Nephron (organoid): ENCODE measurements around the gene PRKCSH.
"Not testable (repeated sequence)": the region's sequence is repeated elsewhere in the genome, so short reads cannot be mapped to it uniquely, and the experiment has no call there.

Experiments
- H3K27ac Mint-ChIP-seq, 3 experiments: 2 replicates each; pipeline ENCODE4 v1.8.0; 2020; ENCODE audit warnings: mixed read lengths in 3 of 3, mild to moderate bottlenecking in 2 of 3, moderate library complexity in 1 of 3
- H3K27me3 Mint-ChIP-seq: 2 replicates; pipeline ENCODE4 v1.8.0; 2021; ENCODE audit warnings: low read depth, mild to moderate bottlenecking, moderate library complexity, mixed read lengths
- H3K36me3 Mint-ChIP-seq: 2 replicates; pipeline ENCODE4 v1.8.0; 2020; ENCODE audit warnings: low read depth, mixed read lengths
- H3K4me1 Mint-ChIP-seq: 2 replicates; pipeline ENCODE4 v1.8.0; 2020; ENCODE audit warnings: mixed read lengths
- H3K4me3 Mint-ChIP-seq, 3 experiments: 2 replicates each; pipeline ENCODE4 v1.8.0; 2020; ENCODE audit warnings: mild to moderate bottlenecking in 3 of 3, mixed read lengths in 3 of 3, moderate library complexity in 2 of 3
- H3K9me3 Mint-ChIP-seq: 2 replicates; pipeline ENCODE4 v1.8.0; 2020; ENCODE audit warnings: mixed read lengths
- CTCF ChIP-seq, 3 experiments: fragments of 200-600 bp; sonication (generic); IDR thresholded peaks; one replicate each; pipeline ENCODE4 v1.5.0; 2021; ENCODE audit warnings: antibody characterized with exemption in 3 of 3; ENCODE audit not compliant: unreplicated experiment in 3 of 3

The PRKCSH gene

GRCh38 chr19:11423164-11423790 is 12.2 kb upstream of the PRKCSH start:
- Mint-ChIP-seq H3K4me3 (no peak overlapping the region), H3K4me1 (peaks cover 6% of the 10 kb centered on the region), H3K9me3 (no peaks in the 10 kb centered on the region), H3K36me3 (no peaks in the 10 kb centered on the region), H3K27me3 (peaks cover 59% of the 10 kb centered on the region), H3K27ac (no peak overlapping the region)
- TF ChIP-seq CTCF (IDR thresholded peaks at IDR 0.05; ENCODE audit: unreplicated experiment in 3 of 3), result no peak

- Mint-ChIP-seq H3K27ac (no peak overlapping the region), H3K4me3 (peak overlapping the region in 1 of 3 experiments; percentile 7), H3K27me3 (peaks cover 54% of the 10 kb centered on the region), H3K4me1 (peaks cover 6% of the 10 kb centered on the region), H3K36me3 (no peaks in the 10 kb centered on the region), H3K9me3 (no peaks in the 10 kb centered on the region)
- no peak for TF ChIP-seq CTCF (IDR thresholded peaks at IDR 0.05; ENCODE audit: unreplicated experiment in 3 of 3)
Measured at GRCh38 chr19:11423791-11424181, 11.6 kb upstream of the PRKCSH start.

GRCh38 chr19:11425719-11426457 is 9.5 kb upstream of the PRKCSH start:
- Mint-ChIP-seq H3K4me3 (no peak overlapping the region), H3K4me1 (no peaks in the 10 kb centered on the region), H3K27me3 (peaks cover 33% of the 10 kb centered on the region), H3K9me3 (no peaks in the 10 kb centered on the region), H3K36me3 (no peaks in the 10 kb centered on the region), H3K27ac (no peak overlapping the region)
- no peak for TF ChIP-seq CTCF (IDR thresholded peaks at IDR 0.05; ENCODE audit: unreplicated experiment in 3 of 3)

- no peaks in the 10 kb centered on the region for H3K4me1 Mint-ChIP-seq
- H3K9me3 Mint-ChIP-seq, result no peaks in the 10 kb centered on the region
- H3K36me3 Mint-ChIP-seq, result no peaks in the 10 kb centered on the region
- no peak overlapping the region for H3K4me3 Mint-ChIP-seq
- H3K27ac Mint-ChIP-seq, result no peak overlapping the region
- TF ChIP-seq CTCF (IDR thresholded peaks at IDR 0.05; ENCODE audit: unreplicated experiment in 3 of 3), result no peak
- H3K27me3 Mint-ChIP-seq, result peaks cover 26% of the 10 kb centered on the region
Measured at GRCh38 chr19:11426656-11427055, 8.8 kb upstream of the PRKCSH start.

GRCh38 chr19:11433526-11433925 is 1.9 kb upstream of the PRKCSH start:
- Mint-ChIP-seq H3K4me3 (peak overlapping the region in 1 of 3 experiments; percentile 14), H3K4me1 (peaks cover 12% of the 10 kb centered on the region), H3K36me3 (peaks cover 22% of the 10 kb centered on the region)
- H3K9me3 Mint-ChIP-seq, H3K27me3 Mint-ChIP-seq, H3K27ac Mint-ChIP-seq: not testable (repeated sequence)

GRCh38 chr19:11434703-11435056 is 755 bp upstream of the PRKCSH start:
- Mint-ChIP-seq H3K27me3 (no peaks in the 10 kb centered on the region), H3K4me1 (peaks cover 12% of the 10 kb centered on the region), H3K36me3 (peaks cover 26% of the 10 kb centered on the region), H3K27ac (peak overlapping the region; percentile 89 to 98 (median 97)), H3K4me3 (peak overlapping the region; percentile 99 to 100 (median 100)), H3K9me3 (no peaks in the 10 kb centered on the region)
- no peak for TF ChIP-seq CTCF (IDR thresholded peaks at IDR 0.05; ENCODE audit: unreplicated experiment in 3 of 3)
